Fibroblast of pulmonary artery (primary cell): ENCODE measurements around the gene LPP.

Source experiments
- DNase-seq: peaks from one replicate; pipeline ENCODE4 v3.0.0-alpha.2; 2010; ENCODE audit warnings: low read depth
- H3K4me3 ChIP-seq: replicated peaks from 2 replicates; pipeline ENCODE4 v1.5.1; 2011; ENCODE audit warnings: low read depth, mild to moderate bottlenecking, control low read depth, low read length, moderate library complexity
- CTCF ChIP-seq: IDR thresholded peaks from 2 replicates; pipeline ENCODE4 v1.5.1; 2011; ENCODE audit warnings: mild to moderate bottlenecking, control low read depth, low read length, inconsistent platforms; ENCODE audit errors: missing control alignments

The LPP gene

GRCh38 chr3:188292827-188293226 is 138.9 kb downstream of the LPP start:
- H3K4me3 ChIP-seq, result no peak overlapping the region
- TF ChIP-seq CTCF, result no peak
- no peak for DNase-seq

- TF ChIP-seq CTCF, result no peak
- no peak for DNase-seq
- no peak overlapping the region for H3K4me3 ChIP-seq
Measured at GRCh38 chr3:188294113-188294512, 140.2 kb downstream of the LPP start.

- no peak for TF ChIP-seq CTCF
- H3K4me3 ChIP-seq, result no peak overlapping the region
- peak; percentile 90 for DNase-seq
Measured at GRCh38 chr3:188294823-188295487, 141.0 kb downstream of the LPP start.

GRCh38 chr3:188295876-188296275 is 141.9 kb downstream of the LPP start:
- no peak for TF ChIP-seq CTCF
- DNase-seq, result no peak
- H3K4me3 ChIP-seq, result no peak overlapping the region

- TF ChIP-seq CTCF, result no peak
- peak; percentile 98 for DNase-seq
- no peak overlapping the region for H3K4me3 ChIP-seq
Measured at GRCh38 chr3:188296761-188297612, 143.0 kb downstream of the LPP start.

GRCh38 chr3:188298585-188298984 is 144.6 kb downstream of the LPP start:
- H3K4me3 ChIP-seq, result no peak overlapping the region
- no peak for TF ChIP-seq CTCF
- no peak for DNase-seq

- no peak for DNase-seq
- no peak overlapping the region for H3K4me3 ChIP-seq
- no peak for TF ChIP-seq CTCF
Measured at GRCh38 chr3:188299068-188299467, 145.1 kb downstream of the LPP start.
